Skeletal muscle tissue (tissue), 4 donors: ENCODE data around the gene PYCR2. TPM values are rescaled to one million over a fixed set of nuclear protein-coding genes. Genes with fewer than 3 reads are reported as not detected.
"Not testable (repeated sequence)": the region's sequence is repeated elsewhere in the genome, so short reads cannot be mapped to it uniquely, and the experiment has no call there.

ENCODE experiments used
- H3K27ac ChIP-seq: one replicate; pipeline ENCODE4 v1.7.0; 2013; ENCODE audit warnings: mild to moderate bottlenecking, low read depth, low read length, inconsistent platforms
- H3K27me3 ChIP-seq, 3 donors: one replicate each; pipeline ENCODE4 v1.7.0; 2013; ENCODE audit warnings: low read length in 3 of 3; ENCODE audit not compliant: control insufficient read depth in 3 of 3, insufficient read depth in 3 of 3
- H3K36me3 ChIP-seq, 3 donors: one replicate each; pipeline ENCODE4 v1.7.0; 2013; ENCODE audit warnings: low read length in 3 of 3; ENCODE audit not compliant: control insufficient read depth in 3 of 3, insufficient read depth in 3 of 3
- H3K4me1 ChIP-seq, 3 donors: one replicate each; pipeline ENCODE4 v1.7.0; 2013; ENCODE audit warnings: low read length in 3 of 3, mild to moderate bottlenecking in 3 of 3; ENCODE audit not compliant: control insufficient read depth in 3 of 3, insufficient read depth in 3 of 3
- H3K4me3 ChIP-seq, 3 donors: one replicate each; pipeline ENCODE4 v1.7.0; 2013; ENCODE audit warnings: low read length in 3 of 3
- H3K9ac ChIP-seq, 3 donors: one replicate each; pipeline ENCODE4 v1.7.0; 2013; ENCODE audit warnings: low read length in 3 of 3, mild to moderate bottlenecking in 3 of 3, moderate library complexity in 2 of 3, low read depth in 1 of 3
- H3K9me3 ChIP-seq, 3 donors: one replicate each; pipeline ENCODE4 v1.7.0; 2013; ENCODE audit warnings: low read length in 3 of 3; ENCODE audit not compliant: control insufficient read depth in 3 of 3
- total RNA-seq: library from RNA; depleted of rRNA; stranded (reverse); fragments of >200 nt; gene quantifications from one replicate; pipeline ENCODE4 v1.2.3, GENCODE V29; 2014
- donor health status: Osteomylitis.

Gene PYCR2
- total RNA-seq, 1 donor from 2014 or later: 17.7 TPM

DNA sequence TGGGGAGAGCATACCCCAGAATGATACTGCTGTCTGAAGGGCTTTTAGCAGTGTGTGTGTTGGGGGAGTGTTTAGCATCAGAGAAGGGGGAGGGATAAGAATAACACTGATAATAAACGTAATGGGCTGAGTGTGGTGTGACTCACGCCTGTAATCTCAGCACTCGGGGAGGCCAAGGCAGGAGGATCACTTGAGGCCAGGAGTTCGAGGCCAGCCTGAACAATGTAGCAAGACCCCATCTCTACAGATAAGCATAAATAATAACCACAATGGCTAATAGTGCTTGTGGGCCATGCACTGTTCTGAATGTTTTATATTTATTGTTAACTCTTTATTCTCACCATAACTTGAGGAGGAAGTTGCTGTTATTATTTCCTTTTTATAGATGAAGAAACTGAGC is 19.5 kb upstream of the PYCR2 start:
- Histone ChIP-seq H3K4me3 (no peak overlapping the region), H3K4me1 (peaks cover 5 to 19% (median 14%) of the 10 kb centered on the region in 3 donors), H3K27me3 (peaks cover 0 to 15% (median 4%) of the 10 kb centered on the region in 3 donors), H3K27ac (no peak overlapping the region), H3K36me3 (no peaks in the 10 kb centered on the region), H3K9me3 (no peaks in the 10 kb centered on the region), H3K9ac (no peak overlapping the region)

DNA sequence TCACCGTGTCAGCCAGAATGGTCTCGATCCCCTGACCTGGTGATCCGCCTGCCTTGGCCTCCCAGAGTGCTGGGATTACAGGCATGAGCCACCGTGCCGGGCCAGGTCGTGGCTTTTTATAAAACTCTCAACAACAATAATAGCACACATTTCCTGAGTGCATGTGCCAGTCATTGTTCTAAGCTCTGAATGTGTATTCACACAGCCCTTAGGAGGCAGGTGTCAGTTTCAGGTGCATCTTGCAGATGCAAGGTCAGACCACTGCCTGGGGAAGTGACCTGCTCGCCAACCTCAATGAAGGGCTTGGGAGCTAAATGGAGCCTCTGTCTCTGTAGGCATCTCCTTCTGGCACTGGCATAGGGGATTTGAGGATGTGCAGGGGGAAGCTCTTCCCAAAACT is 18.5 kb upstream of the PYCR2 start:
- H3K9me3 ChIP-seq: no peaks in the 10 kb centered on the region
- peaks cover 5 to 19% (median 14%) of the 10 kb centered on the region in 3 donors for H3K4me1 ChIP-seq
- H3K9ac ChIP-seq: no peak overlapping the region
- no peak overlapping the region for H3K27ac ChIP-seq
- H3K36me3 ChIP-seq: no peaks in the 10 kb centered on the region
- H3K4me3 ChIP-seq: no peak overlapping the region
- H3K27me3 ChIP-seq: peaks cover 0 to 11% (median 4%) of the 10 kb centered on the region in 3 donors

DNA sequence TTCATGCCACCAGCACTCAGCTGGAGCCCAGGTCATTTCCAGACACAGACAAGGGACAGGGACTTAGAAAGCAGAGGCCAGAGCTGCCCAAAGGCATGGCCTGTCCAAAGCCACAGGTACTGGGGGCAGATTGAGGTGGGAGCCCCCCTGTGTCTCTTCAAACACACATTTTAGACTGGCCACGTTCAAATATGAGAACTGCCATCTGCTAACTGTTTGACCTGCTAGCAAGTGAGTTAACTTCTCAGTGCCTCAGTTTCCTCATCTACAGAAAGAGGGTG is 17.8 kb upstream of the PYCR2 start:
- Histone ChIP-seq H3K27ac (no peak overlapping the region), H3K9ac (no peak overlapping the region), H3K9me3 (no peaks in the 10 kb centered on the region), H3K36me3 (no peaks in the 10 kb centered on the region), H3K4me3 (no peak overlapping the region), H3K4me1 (peaks cover 5 to 19% (median 14%) of the 10 kb centered on the region in 3 donors), H3K27me3 (peaks cover 0 to 8% (median 2%) of the 10 kb centered on the region in 3 donors)

DNA sequence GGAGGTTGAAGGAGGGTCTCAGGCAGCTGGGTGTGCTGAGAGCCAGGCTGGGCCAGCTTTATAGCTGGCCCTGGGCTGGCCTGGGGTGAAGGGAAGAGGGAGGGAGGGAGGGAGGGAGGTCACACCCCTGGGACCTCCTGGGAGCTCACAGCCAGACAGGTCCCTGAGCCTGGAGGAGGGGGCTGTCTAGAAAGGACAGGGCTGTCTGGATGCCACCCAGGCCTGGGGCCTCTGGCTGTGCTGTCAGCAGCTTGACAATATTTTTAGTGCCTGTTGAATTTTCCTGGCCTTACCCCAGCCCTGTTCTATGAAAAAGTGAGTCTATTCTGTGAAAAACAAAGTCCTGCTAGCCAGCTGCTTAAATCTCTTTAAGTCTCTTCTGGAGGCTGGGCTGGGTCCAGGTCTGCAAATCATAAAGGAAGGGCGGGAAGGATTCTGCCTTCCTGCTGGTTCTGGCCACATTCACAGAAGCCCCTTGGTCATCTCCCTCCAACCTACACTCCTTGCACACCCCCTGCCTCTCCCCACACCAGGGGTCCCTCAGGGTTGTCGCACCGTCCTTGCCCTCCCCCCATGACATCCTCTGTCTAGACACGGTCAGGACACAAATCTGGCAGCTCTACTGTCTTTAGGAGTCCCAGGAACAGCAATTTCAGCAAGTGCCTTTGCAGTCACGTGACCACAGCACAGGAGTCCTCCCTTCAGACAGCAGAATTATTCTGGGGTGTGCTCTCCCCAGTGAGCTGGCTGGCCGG is 17.3 kb upstream of the PYCR2 start, which contains the start of gene LEFTY2:
LEFTY2 (minus strand) TSS at position 34 of the 755 bp plus-strand sequence. CDS start 80 bp downstream, outside the sequence.
- H3K27ac ChIP-seq: no peak within 1 kb of the TSS
- no peak within 1 kb of the TSS for H3K4me3 ChIP-seq
- H3K27me3 ChIP-seq: peaks cover 0 to 8% (median 2%) of the 10 kb centered on the region in 3 donors
- H3K9ac ChIP-seq: peak within 1 kb of the TSS in 2 of 3 donors; percentile 25 to 33
- H3K36me3 ChIP-seq: no peaks in the 10 kb centered on the region
- H3K9me3 ChIP-seq: no peaks in the 10 kb centered on the region
- H3K4me1 ChIP-seq: peaks cover 5 to 19% (median 14%) of the 10 kb centered on the region in 3 donors

DNA sequence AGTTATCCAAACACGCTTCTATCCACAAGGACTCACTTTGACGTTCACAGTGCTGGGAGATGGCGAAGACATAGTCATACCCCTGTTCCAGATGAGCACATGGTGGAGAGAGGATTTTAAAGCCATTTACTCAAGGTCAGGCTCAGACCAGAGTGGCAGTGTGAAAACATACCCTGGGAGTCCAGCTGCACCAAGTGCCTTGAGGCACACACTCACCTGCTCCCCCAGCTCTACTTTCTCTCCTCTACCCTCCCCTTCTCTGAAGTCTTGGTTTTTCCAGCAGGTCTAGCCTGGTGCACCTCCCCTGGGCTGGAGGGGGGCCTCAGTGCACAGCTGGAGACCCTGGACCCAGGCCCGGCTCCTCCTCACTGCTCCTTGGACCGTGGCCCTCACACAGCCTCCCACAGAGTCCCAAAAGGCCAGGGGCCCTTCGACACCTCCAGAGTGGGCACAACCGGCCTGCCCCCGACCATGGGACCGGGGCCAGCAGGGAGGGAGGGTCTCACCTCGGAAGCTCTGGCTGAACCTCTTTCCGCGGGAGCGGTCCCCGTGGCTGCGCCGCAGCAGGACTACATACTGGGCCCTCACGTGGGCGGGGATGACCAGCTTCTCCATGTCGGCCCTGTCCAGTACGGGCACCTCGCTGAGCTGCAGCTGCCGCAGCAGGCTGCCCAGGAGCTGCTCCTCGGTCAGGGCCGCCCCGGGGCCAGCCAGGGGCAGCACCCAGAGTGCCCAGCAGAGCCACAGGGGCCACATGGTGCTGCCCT is 16.5 kb upstream of the PYCR2 start:
- Histone ChIP-seq H3K4me3 (no peak overlapping the region), H3K36me3 (no peaks in the 10 kb centered on the region), H3K9me3 (no peaks in the 10 kb centered on the region), H3K9ac (peak overlapping the region in 1 of 3 donors; percentile 25), H3K4me1 (peaks cover 5 to 19% (median 14%) of the 10 kb centered on the region in 3 donors), H3K27me3 (peaks cover 0 to 8% (median 2%) of the 10 kb centered on the region in 3 donors), H3K27ac (no peak overlapping the region)

DNA sequence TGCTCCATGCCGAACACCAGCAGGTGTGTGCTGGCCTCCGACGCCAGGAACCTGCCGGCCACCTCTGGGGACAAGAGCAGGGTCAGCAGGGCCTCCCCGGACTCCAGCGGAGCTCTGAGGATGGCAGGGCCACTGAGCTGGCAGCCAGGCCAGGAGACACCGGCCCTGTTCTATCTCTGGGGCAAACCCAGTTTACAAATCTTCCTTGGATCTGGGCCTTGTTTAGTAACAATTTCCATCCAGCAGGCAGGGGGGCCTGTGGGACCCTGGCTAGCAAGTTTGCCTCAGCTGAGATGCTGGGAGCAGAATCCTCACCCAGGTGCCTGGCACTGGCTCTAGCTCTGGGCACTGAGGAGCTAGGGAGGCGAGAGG is 15.9 kb upstream of the PYCR2 start:
- H3K9ac ChIP-seq, H3K36me3 ChIP-seq, H3K27ac ChIP-seq, H3K4me3 ChIP-seq, H3K9me3 ChIP-seq, H3K27me3 ChIP-seq: not testable (repeated sequence)
- H3K4me1 ChIP-seq: peaks cover 5 to 19% (median 14%) of the 10 kb centered on the region in 3 donors

DNA sequence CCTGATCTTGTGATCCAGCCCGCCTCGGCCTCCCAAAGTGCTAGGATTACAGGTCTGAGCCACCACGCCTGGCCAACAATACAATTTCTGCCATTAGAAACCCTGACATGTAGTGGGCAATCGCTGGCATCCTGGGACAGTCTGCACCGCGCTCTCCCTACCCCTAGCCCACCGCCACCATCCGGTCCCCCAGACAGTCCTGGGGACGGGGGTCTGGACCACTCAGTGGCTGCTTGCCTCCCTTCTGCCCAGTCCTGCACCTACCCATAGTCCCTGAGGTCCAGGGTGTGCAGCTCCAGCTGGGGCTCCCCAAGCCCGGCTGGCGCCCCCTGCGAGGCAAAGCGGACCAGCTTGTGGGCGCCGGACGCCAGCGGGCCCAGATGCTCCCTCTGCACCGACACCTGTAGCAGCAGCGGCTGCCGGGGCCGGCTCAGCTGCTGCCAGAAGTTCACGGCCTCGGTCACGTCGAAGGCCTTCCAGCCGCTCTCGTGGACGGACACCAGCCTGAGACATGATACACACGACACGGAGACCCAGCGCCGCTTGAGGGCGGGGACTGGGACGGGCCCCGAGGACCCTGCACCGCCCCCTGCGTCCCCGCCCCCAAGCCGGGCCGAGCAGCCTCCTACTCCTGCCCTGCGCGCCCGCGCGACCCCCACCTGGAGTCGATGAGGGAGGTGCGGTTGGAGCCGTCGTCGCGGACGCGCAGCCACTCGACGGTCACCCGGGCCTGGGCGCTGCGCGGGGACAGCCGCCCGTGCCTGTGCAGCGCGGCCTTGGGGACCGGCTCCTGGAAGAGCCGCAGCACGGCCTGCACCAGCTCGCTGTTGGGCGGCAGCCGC is 15.3 kb upstream of the PYCR2 start:
- not testable (repeated sequence) for H3K4me3 ChIP-seq, H3K9ac ChIP-seq, H3K36me3 ChIP-seq, H3K27ac ChIP-seq, H3K9me3 ChIP-seq, H3K27me3 ChIP-seq
- peaks cover 5 to 19% (median 14%) of the 10 kb centered on the region in 3 donors for H3K4me1 ChIP-seq

DNA sequence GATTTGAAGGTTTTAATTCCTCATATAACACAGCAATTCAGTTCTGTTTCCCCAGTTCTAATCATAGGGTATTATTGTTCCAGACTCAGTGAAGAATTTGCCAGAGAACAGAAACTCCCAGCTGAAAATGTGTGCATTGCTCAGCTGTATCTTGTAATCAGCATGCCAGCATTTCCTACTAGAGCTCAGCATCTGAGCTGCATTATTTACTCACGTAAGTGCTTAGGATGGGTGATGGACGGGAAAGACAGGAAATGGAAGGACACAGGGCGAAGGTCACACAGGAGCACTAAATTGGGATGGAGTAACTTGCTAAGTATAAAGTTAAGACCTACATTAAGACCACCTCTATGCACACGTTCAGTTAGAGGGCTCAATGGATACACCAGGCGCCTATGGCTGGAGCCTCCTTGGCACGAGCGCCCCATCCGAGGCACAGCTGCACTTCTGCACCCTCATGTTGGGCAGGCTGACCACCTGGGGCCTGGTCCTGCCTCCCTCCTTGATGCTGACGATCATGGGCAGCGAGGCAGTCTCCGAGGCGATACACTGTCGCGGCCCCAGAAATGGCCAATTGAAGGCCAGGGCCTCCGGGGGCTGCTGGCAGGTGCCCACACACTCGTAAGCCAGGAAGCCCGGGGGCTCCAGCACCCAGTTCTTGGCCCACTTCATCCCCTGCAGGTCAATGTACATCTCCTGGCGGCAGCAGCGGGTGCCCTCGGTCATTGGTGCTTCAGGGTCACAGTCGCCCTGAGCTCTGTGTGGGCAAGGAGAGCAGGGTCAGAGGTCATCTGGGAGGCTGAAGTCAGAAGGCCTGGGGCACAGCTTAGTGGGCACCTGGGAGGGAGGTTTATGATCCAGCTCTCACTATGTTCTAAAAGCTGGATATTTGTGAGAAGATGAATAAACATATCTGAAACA is 13.3 kb upstream of the PYCR2 start:
- Histone ChIP-seq H3K9ac (no peak overlapping the region), H3K9me3 (no peaks in the 10 kb centered on the region), H3K27me3 (peaks cover 0 to 5% (median 2%) of the 10 kb centered on the region in 3 donors), H3K36me3 (no peaks in the 10 kb centered on the region), H3K27ac (no peak overlapping the region), H3K4me1 (peaks cover 5 to 15% (median 14%) of the 10 kb centered on the region in 3 donors), H3K4me3 (no peak overlapping the region)

DNA sequence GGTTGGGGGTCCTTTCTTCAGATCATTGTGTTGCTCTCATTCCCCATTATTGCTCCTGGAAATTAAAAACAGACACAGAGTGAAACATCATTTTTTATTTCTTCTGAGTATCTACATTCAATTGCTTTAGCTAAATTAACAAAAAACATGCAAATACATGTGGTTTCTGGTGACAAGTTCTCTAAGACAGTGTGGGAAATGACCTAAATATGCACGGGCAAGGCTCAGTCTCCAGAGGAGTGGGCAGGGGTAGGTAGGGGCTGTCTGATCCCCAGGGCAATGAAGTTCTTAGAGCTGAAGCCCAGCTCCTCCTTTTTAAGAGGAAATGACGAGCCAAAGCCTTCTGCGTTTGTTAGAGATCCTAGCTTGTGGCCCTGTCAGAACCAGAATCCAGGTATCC is 12.5 kb upstream of the PYCR2 start:
- Histone ChIP-seq H3K36me3 (no peaks in the 10 kb centered on the region), H3K27me3 (peaks cover 0 to 5% (median 2%) of the 10 kb centered on the region in 3 donors), H3K9me3 (no peaks in the 10 kb centered on the region), H3K9ac (no peak overlapping the region), H3K27ac (no peak overlapping the region), H3K4me1 (peaks cover under 1 to 10% (median 9%) of the 10 kb centered on the region in 3 donors), H3K4me3 (no peak overlapping the region)
